Measurements from ENCODE around the gene PSG2.
"Not testable (repeated sequence)": the region's sequence is repeated elsewhere in the genome, so short reads cannot be mapped to it uniquely, and the experiment has no call there.

DNA sequence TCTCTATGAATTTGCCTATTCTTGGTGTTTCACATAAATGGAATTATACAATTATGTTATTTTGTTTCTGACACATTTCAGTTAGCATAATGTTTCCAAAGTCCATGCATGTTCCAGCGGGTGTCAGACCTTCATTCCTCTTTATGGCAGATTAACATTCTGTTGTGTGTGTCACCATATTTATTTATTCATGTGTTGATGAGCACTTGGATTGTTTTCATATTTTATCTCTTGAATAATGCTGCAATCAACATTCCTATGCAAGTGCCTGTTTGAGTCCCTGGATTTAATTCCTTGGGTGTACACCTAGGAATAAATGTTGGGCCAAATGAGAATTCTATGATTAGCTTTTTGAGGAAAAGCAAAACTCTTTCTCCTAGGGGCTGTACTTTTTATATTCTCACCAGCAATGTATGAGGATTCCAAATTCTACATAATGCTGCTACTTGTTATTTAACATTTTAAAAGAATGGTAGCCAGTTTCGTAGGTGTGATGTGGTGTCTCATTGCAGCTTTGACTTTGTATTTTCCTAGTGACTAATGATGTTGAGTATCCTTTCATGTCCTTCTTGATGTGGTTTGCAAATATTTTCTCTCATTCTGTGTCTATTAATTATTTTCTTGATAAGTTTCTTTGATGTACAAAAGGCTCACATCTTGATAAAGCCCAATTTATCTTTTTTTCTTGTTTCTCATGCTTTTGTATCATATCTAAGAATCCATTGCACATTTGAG, 3.5 kb upstream of the PSG2 start:
- TF ChIP-seq, protein P1, sequence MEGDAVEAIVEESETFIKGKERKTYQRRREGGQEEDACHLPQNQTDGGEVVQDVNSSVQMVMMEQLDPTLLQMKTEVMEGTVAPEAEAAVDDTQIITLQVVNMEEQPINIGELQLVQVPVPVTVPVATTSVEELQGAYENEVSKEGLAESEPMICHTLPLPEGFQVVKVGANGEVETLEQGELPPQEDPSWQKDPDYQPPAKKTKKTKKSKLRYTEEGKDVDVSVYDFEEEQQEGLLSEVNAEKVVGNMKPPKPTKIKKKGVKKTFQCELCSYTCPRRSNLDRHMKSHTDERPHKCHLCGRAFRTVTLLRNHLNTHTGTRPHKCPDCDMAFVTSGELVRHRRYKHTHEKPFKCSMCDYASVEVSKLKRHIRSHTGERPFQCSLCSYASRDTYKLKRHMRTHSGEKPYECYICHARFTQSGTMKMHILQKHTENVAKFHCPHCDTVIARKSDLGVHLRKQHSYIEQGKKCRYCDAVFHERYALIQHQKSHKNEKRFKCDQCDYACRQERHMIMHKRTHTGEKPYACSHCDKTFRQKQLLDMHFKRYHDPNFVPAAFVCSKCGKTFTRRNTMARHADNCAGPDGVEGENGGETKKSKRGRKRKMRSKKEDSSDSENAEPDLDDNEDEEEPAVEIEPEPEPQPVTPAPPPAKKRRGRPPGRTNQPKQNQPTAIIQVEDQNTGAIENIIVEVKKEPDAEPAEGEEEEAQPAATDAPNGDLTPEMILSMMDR (IDR thresholded peaks at IDR 0.05; ENCODE audit: insufficient read depth, low read depth, low read length): not testable (repeated sequence)
- not testable (repeated sequence) for TF ChIP-seq EZH2 (IDR thresholded peaks at IDR 0.05; ENCODE audit: insufficient read depth, low read length)
